ENCODE data around the gene SNX7. TPM values are rescaled to one million over a fixed set of nuclear protein-coding genes. Genes with fewer than 3 reads are reported as not detected.

Gene SNX7
- total RNA-seq, 1 experiment from 2014 or later: 25.3 TPM

- Histone ChIP-seq H2AFZ (no peak overlapping the region), H3K27ac (no peak overlapping the region), H3K9me2 (ENCODE audit: insufficient read depth) (no peaks in the 10 kb centered on the region), H3K27me3 (ENCODE audit: insufficient read depth, low read depth) (no peaks in the 10 kb centered on the region), H3K4me2 (no peak overlapping the region), H3K36me3 (ENCODE audit: low read depth) (no peaks in the 10 kb centered on the region), H4K20me1 (ENCODE audit: insufficient read depth) (no peaks in the 10 kb centered on the region), H3K9me3 (ENCODE audit: insufficient read depth, low read depth) (no peaks in the 10 kb centered on the region), H3F3A (ENCODE audit: insufficient read depth, low read depth) (no peaks in the 10 kb centered on the region), H3K4me1 (replicated peaks; ENCODE audit: insufficient read depth) (no peaks in the 10 kb centered on the region), H3K4me3 (no peak overlapping the region), H3K79me2 (ENCODE audit: low read depth) (no peaks in the 10 kb centered on the region)
- POLR2A ChIA-PET (ENCODE audit: unreplicated experiment): no interaction called here
- CTCF ChIA-PET: no interaction called here
- DNase-seq: no peak
- no TSS peak for BruUV-seq (replicated peaks)
- intact Hi-C loops (cut with micrococcal nuclease; ENCODE audit: unreplicated experiment): no loop called here
- TF ChIP-seq EZH2 (IDR thresholded peaks at IDR 0.05; ENCODE audit: low read depth) (no peak), CTCF (conservative IDR thresholded peaks at IDR 0.05) (no peak)
These were observed 120.4 kb downstream of the SNX7 start for GRCh38 chr1:98781906-98782305.

GRCh38 chr1:98783821-98784220 lies 122.3 kb downstream of the SNX7 start:
- no peaks in the 10 kb centered on the region for H3K9me3 ChIP-seq (ENCODE audit: insufficient read depth, low read depth)
- ChIA-PET POLR2A (ENCODE audit: unreplicated experiment) (no interaction called here), CTCF (no interaction called here)
- no peaks in the 10 kb centered on the region for H3K79me2 ChIP-seq (ENCODE audit: low read depth)
- intact Hi-C loops (cut with micrococcal nuclease; ENCODE audit: unreplicated experiment): no loop called here
- no peak for DNase-seq
- TF ChIP-seq EZH2 (IDR thresholded peaks at IDR 0.05; ENCODE audit: low read depth): no peak
- no peak for TF ChIP-seq CTCF (conservative IDR thresholded peaks at IDR 0.05)
- BruUV-seq (replicated peaks): no TSS peak
- H3K4me3 ChIP-seq: no peak overlapping the region
- H3K27me3 ChIP-seq (ENCODE audit: insufficient read depth, low read depth): no peaks in the 10 kb centered on the region
- no peaks in the 10 kb centered on the region for H4K20me1 ChIP-seq (ENCODE audit: insufficient read depth)
- H3K4me1 ChIP-seq (replicated peaks; ENCODE audit: insufficient read depth): no peaks in the 10 kb centered on the region
- H3K4me2 ChIP-seq: no peak overlapping the region
- no peak overlapping the region for H3K27ac ChIP-seq
- no peaks in the 10 kb centered on the region for H3K36me3 ChIP-seq (ENCODE audit: low read depth)
- H3F3A ChIP-seq (ENCODE audit: insufficient read depth, low read depth): no peaks in the 10 kb centered on the region
- no peak overlapping the region for H2AFZ ChIP-seq
- H3K9me2 ChIP-seq (ENCODE audit: insufficient read depth): no peaks in the 10 kb centered on the region

- Histone ChIP-seq H3K79me2 (ENCODE audit: low read depth) (no peaks in the 10 kb centered on the region), H3K4me3 (no peak overlapping the region), H3K4me2 (no peak overlapping the region), H2AFZ (no peak overlapping the region), H3K36me3 (ENCODE audit: low read depth) (no peaks in the 10 kb centered on the region), H4K20me1 (ENCODE audit: insufficient read depth) (no peaks in the 10 kb centered on the region), H3K9me3 (ENCODE audit: insufficient read depth, low read depth) (no peaks in the 10 kb centered on the region), H3K9me2 (ENCODE audit: insufficient read depth) (0 out of 2 replicates have a peak, but pooled peaks cover 3% of the 10 kb centered on the region), H3K27ac (no peak overlapping the region), H3K27me3 (ENCODE audit: insufficient read depth, low read depth) (no peaks in the 10 kb centered on the region), H3F3A (ENCODE audit: insufficient read depth, low read depth) (no peaks in the 10 kb centered on the region), H3K4me1 (replicated peaks; ENCODE audit: insufficient read depth) (no peaks in the 10 kb centered on the region)
- TF ChIP-seq EZH2 (IDR thresholded peaks at IDR 0.05; ENCODE audit: low read depth): no peak
- TF ChIP-seq CTCF (conservative IDR thresholded peaks at IDR 0.05): no peak
- ChIA-PET POLR2A (ENCODE audit: unreplicated experiment) (no interaction called here), CTCF (no interaction called here)
- intact Hi-C loops (cut with micrococcal nuclease; ENCODE audit: unreplicated experiment): no loop called here
- BruUV-seq (replicated peaks): no TSS peak
- no peak for DNase-seq
These were observed 130.0 kb downstream of the SNX7 start for GRCh38 chr1:98791498-98791897.
